Activated naive CD4-positive, alpha-beta T cell treated with anti-CD3 and anti-CD28 coated beads, Interleukin-2, amount 50 U/mL, for 16 hours (primary cell): ENCODE measurements around the gene RAB40B.
A peak's percentile ranks its signal among the peaks of the same experiment; 100 is the strongest.

Experiments used
- DNase-seq: peaks from one replicate; pipeline ENCODE4 v3.0.0-alpha.2; 2020

Gene RAB40B

GRCh38 chr17:82689077-82689476 is 9.4 kb downstream of the RAB40B start:
- no peak for DNase-seq

GRCh38 chr17:82687871-82688270 is 10.6 kb downstream of the RAB40B start:
- no peak for DNase-seq

- no peak for DNase-seq
These were observed 11.1 kb downstream of the RAB40B start for GRCh38 chr17:82687375-82687861.

GRCh38 chr17:82686366-82687324 is 11.9 kb downstream of the RAB40B start:
- no peak for DNase-seq

GRCh38 chr17:82685291-82685690 is 13.2 kb downstream of the RAB40B start:
- DNase-seq: no peak

GRCh38 chr17:82684228-82684841 is 14.2 kb downstream of the RAB40B start:
- DNase-seq: no peak

GRCh38 chr17:82683534-82683933 is 15.0 kb downstream of the RAB40B start:
- DNase-seq: no peak

- DNase-seq: no peak
These were observed 17.0 kb downstream of the RAB40B start for GRCh38 chr17:82681547-82681946.

- no peak for DNase-seq
These were observed 18.7 kb downstream of the RAB40B start for GRCh38 chr17:82679586-82680465.

GRCh38 chr17:82678265-82678891 is 20.1 kb downstream of the RAB40B start:
- DNase-seq: no peak

GRCh38 chr17:82677353-82677925 is 21.1 kb downstream of the RAB40B start:
- DNase-seq: no peak

GRCh38 chr17:82675476-82676245 is 22.8 kb downstream of the RAB40B start:
- no peak for DNase-seq

GRCh38 chr17:82674656-82675475 is 23.6 kb downstream of the RAB40B start:
- DNase-seq: no peak

GRCh38 chr17:82670661-82671450 is 27.6 kb downstream of the RAB40B start:
- no peak for DNase-seq

- peak; percentile 44 for DNase-seq
These were observed 29.8 kb downstream of the RAB40B start for GRCh38 chr17:82668631-82669099.

GRCh38 chr17:82668024-82668630 is 30.4 kb downstream of the RAB40B start:
- DNase-seq: no peak

- DNase-seq: no peak
These were observed 30.9 kb downstream of the RAB40B start for GRCh38 chr17:82667668-82668000.

GRCh38 chr17:82666931-82667667 is 31.4 kb downstream of the RAB40B start:
- no peak for DNase-seq
